Measurements from ENCODE around the gene PALLD.

PALLD gene

DNA sequence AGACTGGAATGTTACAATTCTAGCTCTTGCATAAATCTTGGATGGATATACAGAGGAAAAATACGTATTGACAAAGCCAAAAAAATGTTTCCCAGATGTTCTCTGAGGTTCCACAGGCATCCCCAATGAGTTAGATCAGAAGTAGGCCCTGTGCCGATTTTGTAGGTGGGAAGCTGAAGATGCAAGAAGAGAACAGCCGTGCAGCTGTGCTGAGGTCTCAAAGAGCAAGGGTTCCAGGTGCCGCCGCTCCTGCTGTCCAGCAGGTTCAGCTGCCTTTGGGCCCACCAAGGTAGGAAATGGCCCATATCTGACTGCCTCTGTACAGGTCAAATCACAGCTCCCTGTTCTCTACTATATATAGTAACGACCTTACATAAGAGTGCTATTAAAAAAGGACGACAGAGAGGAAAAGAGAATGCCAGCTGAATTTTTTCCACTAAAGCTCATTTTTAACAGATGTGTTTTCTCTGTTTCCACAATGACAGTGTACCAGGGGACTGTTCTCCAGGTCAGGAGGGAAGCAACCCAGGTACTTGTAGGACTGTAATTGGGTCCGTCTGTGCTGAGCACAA lies 357.6 kb downstream of the PALLD start:
- CTCF ChIA-PET: no interaction called here
- Histone ChIP-seq H3K36me3 (ENCODE audit: control insufficient read depth in 2 of 2, insufficient read depth in 1 of 2, low read length in 2 of 2) (peaks cover 0 to 18% of the 10 kb centered on the region in 2 experiments; a peak in 2 of 3 replicates), H3K9me3 (ENCODE audit: control insufficient read depth, insufficient read depth, low read depth, low read length) (no peaks in the 10 kb centered on the region), H3K4me3 (ENCODE audit: low read depth, low read length) (no peak overlapping the region), H3K4me1 (ENCODE audit: control insufficient read depth, insufficient read depth, low read length) (peaks cover 7% of the 10 kb centered on the region), H3K27ac (ENCODE audit: extremely low read depth, low read depth, low read length) (no peak overlapping the region)
- no peak for TF ChIP-seq ZNF561 (tag by site-specific recombination; IDR thresholded peaks at IDR 0.05; ENCODE audit: borderline replicate concordance)
- POLR2A ChIA-PET: no interaction called here

DNA sequence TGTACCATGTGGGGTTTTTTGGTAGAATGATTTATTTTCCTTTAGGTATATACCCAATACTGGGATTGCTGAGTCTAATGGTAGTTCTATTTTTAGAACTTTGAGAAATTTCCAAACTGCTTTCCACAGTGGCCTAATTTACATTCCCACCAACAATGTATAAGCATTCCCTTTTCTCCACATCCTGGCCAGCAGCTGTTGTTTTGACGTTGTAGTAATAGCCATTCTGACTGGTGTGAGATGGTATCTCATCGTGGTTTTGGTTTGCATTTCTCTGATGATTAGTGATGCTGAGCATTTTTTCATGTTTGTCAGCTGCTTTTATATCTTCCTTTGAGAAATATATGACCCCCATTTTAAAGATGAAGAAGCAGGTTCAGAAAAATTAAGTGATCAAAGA lies 359.5 kb downstream of the PALLD start:
- H3K4me1 ChIP-seq (ENCODE audit: control insufficient read depth, insufficient read depth, low read length): no peaks in the 10 kb centered on the region; the same call in 1 of the 2 replicates
- ChIA-PET POLR2A (no interaction called here), CTCF (interaction anchor here (0.6 kb wide), 1 partner anchor 151 kb away, joined by 3 read pairs; no protein-coding TSS in a partner anchor)
- H3K27ac ChIP-seq (ENCODE audit: extremely low read depth, low read depth, low read length): no peak overlapping the region
- no peaks in the 10 kb centered on the region for H3K9me3 ChIP-seq (ENCODE audit: control insufficient read depth, insufficient read depth, low read depth, low read length)
- peaks cover 0 to 18% of the 10 kb centered on the region in 2 experiments; a peak in 2 of 3 replicates for H3K36me3 ChIP-seq (ENCODE audit: control insufficient read depth in 2 of 2, insufficient read depth in 1 of 2, low read length in 2 of 2)
- no peak overlapping the region for H3K4me3 ChIP-seq (ENCODE audit: low read depth, low read length)
- no peak for TF ChIP-seq ZNF561 (tag by site-specific recombination; IDR thresholded peaks at IDR 0.05; ENCODE audit: borderline replicate concordance)
- no peak for TF ChIP-seq GLIS2 (tag by site-specific recombination; IDR thresholded peaks at IDR 0.05)
- no peak for TF ChIP-seq ZSCAN30 (tag by site-specific recombination; IDR thresholded peaks at IDR 0.05)

DNA sequence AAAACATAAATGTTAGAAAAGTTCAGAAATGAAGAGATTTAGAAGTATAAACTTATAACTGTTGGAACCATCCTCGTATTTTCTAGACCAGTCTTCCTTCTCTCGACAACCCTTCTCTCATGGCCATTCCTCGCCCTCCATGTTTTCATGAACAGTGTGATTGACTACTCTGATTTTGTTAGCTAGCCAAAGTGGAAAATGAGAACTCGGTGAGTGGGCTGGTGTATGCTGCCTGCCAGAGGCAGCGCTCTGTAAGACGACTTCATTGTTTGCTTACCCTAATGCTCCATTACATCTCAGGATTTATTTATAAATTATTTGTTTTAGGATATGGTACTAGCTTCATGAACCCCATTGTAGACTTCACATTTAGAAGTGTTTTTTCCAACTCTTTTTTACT lies 360.2 kb downstream of the PALLD start:
- Histone ChIP-seq H3K9me3 (ENCODE audit: control insufficient read depth, insufficient read depth, low read depth, low read length) (no peaks in the 10 kb centered on the region), H3K27ac (ENCODE audit: extremely low read depth, low read depth, low read length) (no peak overlapping the region), H3K4me3 (ENCODE audit: low read depth, low read length) (no peak overlapping the region), H3K4me1 (ENCODE audit: control insufficient read depth, insufficient read depth, low read length) (no peaks in the 10 kb centered on the region; the same call in 1 of the 2 replicates), H3K36me3 (ENCODE audit: control insufficient read depth in 2 of 2, insufficient read depth in 1 of 2, low read length in 2 of 2) (peaks cover 0 to 18% of the 10 kb centered on the region in 2 experiments; a peak in 2 of 3 replicates)
- POLR2A ChIA-PET: no interaction called here
- no peak for TF ChIP-seq ZNF529 (tag by site-specific recombination; IDR thresholded peaks at IDR 0.05; ENCODE audit: insufficient replicate concordance)
- TF ChIP-seq, protein P1, sequence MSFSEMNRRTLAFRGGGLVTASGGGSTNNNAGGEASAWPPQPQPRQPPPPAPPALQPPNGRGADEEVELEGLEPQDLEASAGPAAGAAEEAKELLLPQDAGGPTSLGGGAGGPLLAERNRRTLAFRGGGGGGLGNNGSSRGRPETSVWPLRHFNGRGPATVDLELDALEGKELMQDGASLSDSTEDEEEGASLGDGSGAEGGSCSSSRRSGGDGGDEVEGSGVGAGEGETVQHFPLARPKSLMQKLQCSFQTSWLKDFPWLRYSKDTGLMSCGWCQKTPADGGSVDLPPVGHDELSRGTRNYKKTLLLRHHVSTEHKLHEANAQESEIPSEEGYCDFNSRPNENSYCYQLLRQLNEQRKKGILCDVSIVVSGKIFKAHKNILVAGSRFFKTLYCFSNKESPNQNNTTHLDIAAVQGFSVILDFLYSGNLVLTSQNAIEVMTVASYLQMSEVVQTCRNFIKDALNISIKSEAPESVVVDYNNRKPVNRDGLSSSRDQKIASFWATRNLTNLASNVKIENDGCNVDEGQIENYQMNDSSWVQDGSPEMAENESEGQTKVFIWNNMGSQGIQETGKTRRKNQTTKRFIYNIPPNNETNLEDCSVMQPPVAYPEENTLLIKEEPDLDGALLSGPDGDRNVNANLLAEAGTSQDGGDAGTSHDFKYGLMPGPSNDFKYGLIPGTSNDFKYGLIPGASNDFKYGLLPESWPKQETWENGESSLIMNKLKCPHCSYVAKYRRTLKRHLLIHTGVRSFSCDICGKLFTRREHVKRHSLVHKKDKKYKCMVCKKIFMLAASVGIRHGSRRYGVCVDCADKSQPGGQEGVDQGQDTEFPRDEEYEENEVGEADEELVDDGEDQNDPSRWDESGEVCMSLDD (tag by site-specific recombination; IDR thresholded peaks at IDR 0.05): no peak
- no peak for TF ChIP-seq YY1 (tag by site-specific recombination; IDR thresholded peaks at IDR 0.05)
- no peak for TF ChIP-seq ZBTB17 (tag by site-specific recombination; IDR thresholded peaks at IDR 0.05)
- CTCF ChIA-PET: no interaction called here

DNA sequence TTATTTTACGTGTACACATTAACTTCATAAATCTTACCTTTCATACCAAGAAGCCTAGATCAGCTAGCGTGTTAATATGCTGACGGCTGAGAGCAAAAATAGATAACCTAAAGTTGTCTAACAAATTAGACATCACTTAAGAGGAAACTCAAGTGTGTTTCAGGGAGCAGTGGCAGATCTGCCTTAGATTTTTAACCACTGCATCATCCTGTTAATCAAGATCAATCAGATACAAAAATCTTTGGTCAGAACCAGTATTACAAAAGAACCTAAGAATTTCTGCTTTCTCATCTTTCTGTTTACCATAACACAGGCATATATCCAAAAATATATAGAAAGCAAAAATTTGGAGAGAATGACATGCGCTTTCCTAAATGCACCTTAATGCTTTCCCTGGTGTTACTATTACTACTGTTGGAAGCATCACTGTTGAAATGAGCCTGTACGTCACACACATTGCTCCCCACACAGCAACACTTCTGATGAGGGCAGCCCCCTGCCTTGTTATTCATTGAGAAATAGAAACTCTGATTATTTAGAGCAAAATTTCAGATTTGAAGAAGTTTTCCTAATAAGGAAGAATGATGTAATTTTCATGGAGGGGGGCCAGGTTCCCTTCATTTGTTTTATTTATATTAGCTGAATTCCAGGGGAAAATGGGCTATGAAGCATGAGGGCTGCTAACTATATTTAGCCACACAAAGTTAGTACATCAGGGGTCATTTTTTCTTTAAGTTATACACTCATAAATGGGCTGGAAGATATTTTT lies 360.9 kb downstream of the PALLD start:
- no peak overlapping the region for H3K4me3 ChIP-seq (ENCODE audit: low read depth, low read length)
- CTCF ChIA-PET: no interaction called here

More for the DNA sequence above, 360.9 kb downstream of the PALLD start:
- H3K4me1 ChIP-seq (ENCODE audit: control insufficient read depth, insufficient read depth, low read length): no peaks in the 10 kb centered on the region; the same call in 1 of the 2 replicates
- H3K27ac ChIP-seq (ENCODE audit: extremely low read depth, low read depth, low read length): no peak overlapping the region
- H3K36me3 ChIP-seq (ENCODE audit: control insufficient read depth in 2 of 2, insufficient read depth in 1 of 2, low read length in 2 of 2): peaks cover 0 to 19% of the 10 kb centered on the region in 2 experiments; a peak in 2 of 3 replicates
- POLR2A ChIA-PET: no interaction called here
- no peaks in the 10 kb centered on the region for H3K9me3 ChIP-seq (ENCODE audit: control insufficient read depth, insufficient read depth, low read depth, low read length)
- TF ChIP-seq ZNF654 (tag by site-specific recombination; IDR thresholded peaks at IDR 0.05; ENCODE audit: low read depth) (no peak), SCRT1 (tag by site-specific recombination; IDR thresholded peaks at IDR 0.05; ENCODE audit: borderline replicate concordance) (no peak), ZNF626 (tag by site-specific recombination; IDR thresholded peaks at IDR 0.05) (no peak), ZNF621 (tag by site-specific recombination; IDR thresholded peaks at IDR 0.05) (no peak), ZNF335 (tag by site-specific recombination; conservative IDR thresholded peaks at IDR 0.05) (no peak), ZNF830 (tag by site-specific recombination; IDR thresholded peaks at IDR 0.05; ENCODE audit: low read depth) (no peak), ZNF138 (tag by site-specific recombination; IDR thresholded peaks at IDR 0.05; ENCODE audit: borderline replicate concordance) (no peak)
- TF ChIP-seq, protein P2, sequence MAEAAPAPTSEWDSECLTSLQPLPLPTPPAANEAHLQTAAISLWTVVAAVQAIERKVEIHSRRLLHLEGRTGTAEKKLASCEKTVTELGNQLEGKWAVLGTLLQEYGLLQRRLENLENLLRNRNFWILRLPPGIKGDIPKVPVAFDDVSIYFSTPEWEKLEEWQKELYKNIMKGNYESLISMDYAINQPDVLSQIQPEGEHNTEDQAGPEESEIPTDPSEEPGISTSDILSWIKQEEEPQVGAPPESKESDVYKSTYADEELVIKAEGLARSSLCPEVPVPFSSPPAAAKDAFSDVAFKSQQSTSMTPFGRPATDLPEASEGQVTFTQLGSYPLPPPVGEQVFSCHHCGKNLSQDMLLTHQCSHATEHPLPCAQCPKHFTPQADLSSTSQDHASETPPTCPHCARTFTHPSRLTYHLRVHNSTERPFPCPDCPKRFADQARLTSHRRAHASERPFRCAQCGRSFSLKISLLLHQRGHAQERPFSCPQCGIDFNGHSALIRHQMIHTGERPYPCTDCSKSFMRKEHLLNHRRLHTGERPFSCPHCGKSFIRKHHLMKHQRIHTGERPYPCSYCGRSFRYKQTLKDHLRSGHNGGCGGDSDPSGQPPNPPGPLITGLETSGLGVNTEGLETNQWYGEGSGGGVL (tag by site-specific recombination; IDR thresholded peaks at IDR 0.05): no peak

Measured in HEK293 (cell line).